OCI-LY7 (cell line): ENCODE data around the gene CRIM1. TPM values are rescaled to one million over a fixed set of nuclear protein-coding genes. Genes with fewer than 3 reads are reported as not detected.

Source experiments
- BruUV-seq: library from RNA; stranded (reverse); fragments of 400-500 nt; replicated peaks from 2 replicates; lab custom pipeline; 2021; lab: Mats Ljungman, UMichigan
- CTCF ChIA-PET: fragments of 300-600 bp; sonication (Branson Sonifier 250); formaldehyde crosslinking; loops from one replicate; lab custom pipeline; 2022; ENCODE audit warnings: antibody characterized with exemption; ENCODE audit not compliant: unreplicated experiment; lab: Charles Lee
- POLR2A ChIA-PET: fragments of 300-600 bp; sonication (Branson Sonifier 250); formaldehyde crosslinking; loops from one replicate; lab custom pipeline; 2022; ENCODE audit warnings: antibody characterized with exemption; lab: Charles Lee
- DNase-seq: peaks from one replicate; pipeline ENCODE4 v3.0.0-alpha.2; 2015; ENCODE audit warnings: low spot score
- H2AFZ ChIP-seq: fragments of 200-600 bp; sonication (generic), shearing (Covaris generic); 2 replicates; pipeline ENCODE4 v1.6.1; 2014; ENCODE audit warnings: mild to moderate bottlenecking, antibody characterized with exemption, low read length, moderate library complexity
- H3K27ac ChIP-seq: fragments of 200-600 bp; sonication (generic); 2 replicates; pipeline ENCODE4 v1.5.1; 2014; ENCODE audit warnings: mixed run types, low read depth, mild to moderate bottlenecking, moderate library complexity, low read length, inconsistent platforms; ENCODE audit not compliant: poor library complexity, severe bottlenecking
- H3K36me3 ChIP-seq: fragments of 200-600 bp; sonication (generic); 2 replicates; pipeline ENCODE4 v1.6.1; 2014; ENCODE audit warnings: mild to moderate bottlenecking, antibody characterized with exemption, low read length, moderate library complexity, mixed read lengths; ENCODE audit not compliant: insufficient read depth
- H3K4me1 ChIP-seq: fragments of 200-600 bp; sonication (generic); 2 replicates; pipeline ENCODE4 v1.5.1; 2014; ENCODE audit warnings: mild to moderate bottlenecking, low read length; ENCODE audit not compliant: insufficient read depth, poor library complexity, severe bottlenecking
- H3K4me2 ChIP-seq: fragments of 200-600 bp; sonication (generic); 2 replicates; pipeline ENCODE4 v1.6.1; 2014; ENCODE audit warnings: mild to moderate bottlenecking, low read length
- H3K4me3 ChIP-seq: fragments of 200-600 bp; sonication (generic); 2 replicates; pipeline ENCODE4 v1.5.1; 2014; ENCODE audit warnings: mild to moderate bottlenecking, low read depth, low read length; ENCODE audit not compliant: poor library complexity, severe bottlenecking
- H3K79me2 ChIP-seq: fragments of 200-600 bp; sonication (generic); 2 replicates; pipeline ENCODE4 v1.6.1; 2016; ENCODE audit warnings: low read depth, mild to moderate bottlenecking, low read length, moderate library complexity, mixed read lengths; ENCODE audit not compliant: insufficient read depth
- H3K9me2 ChIP-seq: fragments of 200-600 bp; sonication (generic); 2 replicates; pipeline ENCODE4 v1.6.1; 2016; ENCODE audit warnings: mild to moderate bottlenecking, low read length, mixed read lengths; ENCODE audit not compliant: insufficient read depth
- H3K9me3 ChIP-seq: fragments of 200-600 bp; sonication (generic); 2 replicates; pipeline ENCODE4 v1.6.1; 2014; ENCODE audit warnings: mild to moderate bottlenecking, mixed run types, low read length, mixed read lengths
- H4K20me1 ChIP-seq: fragments of 200-600 bp; sonication (generic); 2 replicates; pipeline ENCODE4 v1.6.1; 2014; ENCODE audit warnings: mild to moderate bottlenecking, antibody characterized with exemption, low read length, moderate library complexity, mixed read lengths; ENCODE audit not compliant: insufficient read depth
- CTCF ChIP-seq: fragments of 200-600 bp; sonication (generic); conservative IDR thresholded peaks from 2 replicates; pipeline ENCODE4 v1.5.1; 2014; ENCODE audit warnings: mild to moderate bottlenecking, antibody characterized with exemption, low read length, moderate library complexity, mixed read lengths
- EZH2phosphoT487 ChIP-seq: fragments of 200-600 bp; sonication (generic); IDR thresholded peaks from 2 replicates; pipeline ENCODE4 v1.6.1; 2018; ENCODE audit warnings: low read depth, borderline replicate concordance, mild to moderate bottlenecking, mixed run types, antibody characterized with exemption, low read length, moderate library complexity, mixed read lengths
- intact Hi-C: fragments of 100-400 bp; cut with micrococcal nuclease; formaldehyde crosslinking; loops from one replicate; pipeline ENCODE4 v1.10.0; 2022; ENCODE audit not compliant: unreplicated experiment
- total RNA-seq, 2 experiments: library from RNA; depleted of rRNA in 1 of 2; stranded (reverse); fragments of >200 nt in 1 of 2; shearing (Covaris generic) in 1 of 2; gene quantifications; 2 replicates each; pipeline ENCODE4 v1.2.3, GENCODE V29; 2014 to 2022

CRIM1 gene
- total RNA-seq, 2 experiments from 2014 or later: 37.0 to 47.4 TPM

GRCh38 chr2:36515538-36515937 lies 160.0 kb downstream of the CRIM1 start:
- DNase-seq: no peak
- Histone ChIP-seq H3K4me2 (no peak overlapping the region), H3K27ac (no peak overlapping the region), H3K36me3 (peaks cover 54% of the 10 kb centered on the region), H3K4me1 (no peaks in the 10 kb centered on the region), H2AFZ (no peak overlapping the region), H3K9me3 (no peaks in the 10 kb centered on the region), H3K4me3 (no peak overlapping the region), H3K79me2 (no peaks in the 10 kb centered on the region), H4K20me1 (no peaks in the 10 kb centered on the region), H3K9me2 (no peaks in the 10 kb centered on the region)
- BruUV-seq: no TSS peak
- CTCF ChIA-PET: no interaction called here
- POLR2A ChIA-PET: interaction anchor here (0.6 kb wide), 1 partner anchor 9 kb away, joined by 3 read pairs; no protein-coding TSS in a partner anchor
- intact Hi-C loops: no loop called here
- no peak for TF ChIP-seq CTCF
- TF ChIP-seq EZH2phosphoT487: no peak

- Histone ChIP-seq H3K4me3 (no peak overlapping the region), H3K79me2 (no peaks in the 10 kb centered on the region), H3K9me2 (no peaks in the 10 kb centered on the region), H3K4me1 (no peaks in the 10 kb centered on the region), H3K9me3 (no peaks in the 10 kb centered on the region), H2AFZ (no peak overlapping the region), H3K36me3 (peaks cover 54% of the 10 kb centered on the region), H3K4me2 (no peak overlapping the region), H3K27ac (no peak overlapping the region), H4K20me1 (no peaks in the 10 kb centered on the region)
- intact Hi-C loops: no loop called here
- no TSS peak for BruUV-seq
- ChIA-PET POLR2A (interaction anchor here (0.5 to 1.0 kb wide), 2 partner anchors 13 to 111 kb away, joined by 3 read pairs; no protein-coding TSS in a partner anchor), CTCF (no interaction called here)
- no peak for DNase-seq
- TF ChIP-seq EZH2phosphoT487 (no peak), CTCF (no peak)
These were observed 160.7 kb downstream of the CRIM1 start for GRCh38 chr2:36516136-36516870.

GRCh38 chr2:36520431-36520830 lies 164.9 kb downstream of the CRIM1 start:
- intact Hi-C loops: no loop called here
- no peaks in the 10 kb centered on the region for H3K9me2 ChIP-seq
- POLR2A ChIA-PET: interaction anchor here (0.6 kb wide), 1 partner anchor 66 kb away, joined by 5 read pairs; no protein-coding TSS in a partner anchor
- no peak for DNase-seq
- H3K36me3 ChIP-seq: peaks cover 38% of the 10 kb centered on the region
- H3K9me3 ChIP-seq: no peaks in the 10 kb centered on the region
- H3K79me2 ChIP-seq: no peaks in the 10 kb centered on the region
- no peaks in the 10 kb centered on the region for H4K20me1 ChIP-seq
- CTCF ChIA-PET: no interaction called here
- BruUV-seq: no TSS peak
- TF ChIP-seq CTCF (no peak), EZH2phosphoT487 (no peak)
- no peak overlapping the region for H3K4me3 ChIP-seq
- H3K4me1 ChIP-seq: no peaks in the 10 kb centered on the region
- no peak overlapping the region for H2AFZ ChIP-seq
- H3K4me2 ChIP-seq: no peak overlapping the region
- H3K27ac ChIP-seq: no peak overlapping the region
